HEK293 (cell line): Measurements from ENCODE around the gene CFAP58.

Experiments used
- CTCF ChIA-PET: fragments of 350-600 bp; formaldehyde crosslinking; extraction: SDS; loops from one replicate; lab custom pipeline; 2021; ENCODE audit warnings: antibody characterized with exemption; lab: Yijun Ruan, JAX
- POLR2A ChIA-PET: fragments of 300-600 bp; formaldehyde crosslinking; extraction: SDS; loops from one replicate; lab custom pipeline; 2020; ENCODE audit warnings: antibody characterized with exemption, inconsistent platforms; lab: Yijun Ruan, JAX
- H3K27ac ChIP-seq: fragments of 200-500 bp; sonication (Bioruptor generic); 2 replicates; pipeline ENCODE4 v1.5.1; 2014; ENCODE audit warnings: low read depth, low read length, control low read depth, inconsistent platforms; ENCODE audit errors: extremely low read depth
- H3K36me3 ChIP-seq, 2 experiments: fragments of 200-500 bp in 1 of 2; sonication (Bioruptor generic) in 1 of 2; 1 replicate in 1 of 2; 2 replicates in 1 of 2; pipeline ENCODE4 v1.5.1; 2014 to 2017; ENCODE audit warnings: inconsistent platforms in 2 of 2, low read length in 2 of 2; ENCODE audit not compliant: control insufficient read depth in 2 of 2, insufficient read depth in 1 of 2
- H3K4me1 ChIP-seq: fragments of 200-500 bp; sonication (Bioruptor generic); 2 replicates; pipeline ENCODE4 v1.5.1; 2014; ENCODE audit warnings: mild to moderate bottlenecking, low read length, inconsistent platforms; ENCODE audit not compliant: control insufficient read depth, insufficient read depth
- H3K4me3 ChIP-seq: 2 replicates; pipeline ENCODE4 v1.5.1; 2011; ENCODE audit warnings: low read depth, mild to moderate bottlenecking, control low read depth, low read length, moderate library complexity
- H3K9me3 ChIP-seq: fragments of 200-500 bp; sonication (Bioruptor generic); 2 replicates; pipeline ENCODE4 v1.5.1; 2014; ENCODE audit warnings: low read depth, low read length, inconsistent platforms; ENCODE audit not compliant: control insufficient read depth, insufficient read depth
- BCL11B ChIP-seq: fragments of 450-650 bp; formaldehyde crosslinking; IDR thresholded peaks from 2 replicates; pipeline ENCODE4 v1.5.1; 2016; ENCODE audit warnings: low read depth, missing biosample characterization, missing genetic modification characterization
- GFI1B ChIP-seq: fragments of 450-650 bp; formaldehyde crosslinking; IDR thresholded peaks from 2 replicates; pipeline ENCODE4 v1.5.1; 2016; ENCODE audit warnings: missing biosample characterization, missing genetic modification characterization
- MEIS1 ChIP-seq: sonication (generic); formaldehyde crosslinking; IDR thresholded peaks from 2 replicates; pipeline ENCODE4 v1.8.1; 2022; ENCODE audit warnings: missing genetic modification reagents, mild to moderate bottlenecking, borderline replicate concordance
- PRDM1 ChIP-seq: fragments of 450-650 bp; formaldehyde crosslinking; IDR thresholded peaks from 2 replicates; pipeline ENCODE4; 2016; ENCODE audit warnings: missing biosample characterization, missing genetic modification characterization
- YY1 ChIP-seq: fragments of 450-650 bp; formaldehyde crosslinking; IDR thresholded peaks from 2 replicates; pipeline ENCODE4 v1.5.1; 2018; ENCODE audit warnings: missing biosample characterization, missing genetic modification characterization
- ZFP69B ChIP-seq: fragments of 450-650 bp; formaldehyde crosslinking; IDR thresholded peaks from 2 replicates; pipeline ENCODE4 v1.5.1; 2016; ENCODE audit warnings: missing biosample characterization, missing genetic modification characterization
- ZNF133 ChIP-seq: fragments of 450-650 bp; formaldehyde crosslinking; IDR thresholded peaks from 2 replicates; pipeline ENCODE4 v1.5.1; 2016; ENCODE audit warnings: missing biosample characterization, missing genetic modification characterization
- ZNF146 ChIP-seq: fragments of 450-650 bp; formaldehyde crosslinking; IDR thresholded peaks from 2 replicates; pipeline ENCODE4 v1.5.1; 2016; ENCODE audit warnings: missing biosample characterization, missing genetic modification characterization
- ZNF169 ChIP-seq: fragments of 450-650 bp; formaldehyde crosslinking; IDR thresholded peaks from 2 replicates; pipeline ENCODE4 v1.5.1; 2016; ENCODE audit warnings: missing biosample characterization, missing genetic modification characterization
- ZNF175 ChIP-seq: fragments of 450-650 bp; formaldehyde crosslinking; IDR thresholded peaks from 2 replicates; pipeline ENCODE4 v1.5.1; 2016; ENCODE audit warnings: missing biosample characterization, missing genetic modification characterization
- ZNF214 ChIP-seq: fragments of 450-650 bp; formaldehyde crosslinking; IDR thresholded peaks from 2 replicates; pipeline ENCODE4 v1.5.1; 2017; ENCODE audit warnings: missing biosample characterization, mild to moderate bottlenecking, missing genetic modification characterization, borderline replicate concordance
- ZNF341 ChIP-seq: fragments of 450-650 bp; formaldehyde crosslinking; IDR thresholded peaks from 2 replicates; pipeline ENCODE4; 2016; ENCODE audit warnings: low read depth, missing biosample characterization, missing genetic modification characterization
- ZNF423 ChIP-seq: fragments of 450-650 bp; formaldehyde crosslinking; IDR thresholded peaks from 2 replicates; pipeline ENCODE4 v1.5.1; 2016; ENCODE audit warnings: missing biosample characterization, missing genetic modification characterization
- ZNF600 ChIP-seq: fragments of 450-650 bp; formaldehyde crosslinking; IDR thresholded peaks from 2 replicates; pipeline ENCODE4 v1.5.1; 2016; ENCODE audit warnings: missing biosample characterization, missing genetic modification characterization
- TF ChIP-seq, protein P1 (sequence below): fragments of 450-650 bp; formaldehyde crosslinking; IDR thresholded peaks from 2 replicates; pipeline ENCODE4; 2016; ENCODE audit warnings: missing biosample characterization, missing genetic modification characterization
- TF ChIP-seq, protein P2 (sequence below): fragments of 450-650 bp; formaldehyde crosslinking; IDR thresholded peaks from 2 replicates; pipeline ENCODE4 v1.5.1; 2016; ENCODE audit warnings: missing biosample characterization, missing genetic modification characterization, low read depth

CFAP58 gene

DNA sequence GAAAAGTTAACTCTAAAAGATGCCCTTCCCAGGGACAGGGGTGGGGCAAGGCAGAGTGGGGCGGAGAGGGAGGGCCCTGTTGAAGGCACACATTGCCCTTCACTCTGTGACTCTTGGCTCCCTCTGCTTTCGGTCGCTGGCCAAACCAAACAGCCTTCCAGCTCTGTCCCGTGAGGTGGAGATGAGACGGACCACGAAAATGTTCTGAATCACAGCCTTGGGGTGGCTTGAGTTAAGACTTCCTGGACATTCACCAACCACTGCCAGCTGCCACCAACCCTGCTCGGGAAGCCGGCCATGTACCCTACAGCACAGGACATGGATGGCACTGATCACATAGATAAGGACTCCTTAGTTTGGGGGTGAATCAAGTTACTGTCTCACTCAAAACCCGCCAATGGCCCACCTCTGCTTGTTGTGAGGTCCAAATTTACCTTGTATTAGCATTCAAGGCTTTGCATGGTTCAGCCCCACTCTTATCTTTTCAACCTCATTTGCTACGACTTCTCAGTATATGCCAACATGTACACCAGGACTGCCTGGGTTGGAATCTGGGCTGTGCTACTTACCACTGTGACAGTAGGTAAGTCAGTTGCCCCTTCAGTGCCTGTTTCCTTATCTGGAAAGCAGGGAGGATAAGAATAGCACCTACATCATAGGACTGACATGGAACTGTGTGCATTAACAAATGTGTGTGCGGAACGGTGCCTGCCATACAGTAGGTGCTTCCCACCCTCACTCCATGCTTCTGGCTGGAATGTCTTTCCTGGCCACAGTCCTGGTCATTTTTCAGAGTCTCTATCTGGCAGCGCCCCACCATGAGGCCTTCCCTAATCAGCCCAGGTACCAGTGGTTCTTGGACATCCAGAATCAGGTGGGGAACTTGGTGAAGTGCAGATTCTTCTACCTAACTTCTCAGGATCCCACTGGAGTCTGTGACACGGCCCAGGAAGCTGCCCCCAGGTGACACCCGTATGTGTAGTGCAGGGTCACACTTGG lies 43.4 kb upstream of the CFAP58 start:
- POLR2A ChIA-PET: no interaction called here
- CTCF ChIA-PET: interaction anchor here (0.6 to 2.4 kb wide), 6 partner anchors 12 to 422 kb away, joined by 3 to 8 read pairs (median 5); partner anchors contain the start of gene ITPRIP
- H3K36me3 ChIP-seq: peaks cover 0 to 39% of the 10 kb centered on the region in 2 experiments; a peak in 1 of 3 replicates
- H3K9me3 ChIP-seq: no peaks in the 10 kb centered on the region
- no peak overlapping the region for H3K4me3 ChIP-seq
- H3K27ac ChIP-seq: no peak overlapping the region
- no peak for TF ChIP-seq GFI1B (tag by site-specific recombination)
- peak; percentile 44 for TF ChIP-seq ZNF600 (tag by site-specific recombination)
- TF ChIP-seq, all 188 proteins: peak for 1
- H3K4me1 ChIP-seq: no peaks in the 10 kb centered on the region

DNA sequence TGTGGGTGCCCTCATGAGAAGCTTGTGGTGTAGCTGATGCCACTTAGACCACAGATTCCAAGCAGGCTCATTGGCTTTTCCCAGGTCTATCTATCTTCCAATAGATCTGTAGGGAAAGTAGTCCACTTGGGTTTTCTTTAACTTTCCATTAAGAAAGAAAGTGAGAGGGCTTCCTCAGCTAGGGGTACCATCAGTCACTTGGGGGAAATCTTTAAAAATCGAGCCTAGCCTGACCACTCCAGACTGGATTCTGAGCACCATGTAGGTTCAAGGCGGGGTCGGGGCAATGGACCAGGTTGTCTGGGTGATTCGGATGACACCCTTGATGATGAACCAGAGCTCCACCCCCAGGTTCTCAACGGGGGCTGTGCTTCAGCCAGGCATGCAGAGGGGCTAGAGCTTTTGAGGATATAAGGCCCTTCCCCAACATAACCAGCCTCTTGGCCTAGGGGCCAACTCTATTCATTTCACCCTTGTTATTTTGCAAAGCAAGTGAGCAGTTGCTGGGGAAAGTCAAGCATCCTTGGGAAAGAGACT lies 42.4 kb upstream of the CFAP58 start:
- Histone ChIP-seq H3K36me3 (peaks cover 0 to 47% of the 10 kb centered on the region in 2 experiments; a peak in 1 of 3 replicates), H3K9me3 (no peaks in the 10 kb centered on the region), H3K27ac (no peak overlapping the region), H3K4me3 (no peak overlapping the region), H3K4me1 (no peaks in the 10 kb centered on the region)
- ChIA-PET POLR2A (interaction anchor here (0.9 kb wide), 1 partner anchor 27 kb away, joined by 3 read pairs; the partner anchor contains the start of gene ITPRIP), CTCF (interaction anchor here (0.8 to 5.5 kb wide), 6 partner anchors 13 to 39 kb away, joined by 4 to 34 read pairs (median 5); partner anchors contain the start of gene ITPRIP)
- TF ChIP-seq ZFP69B (tag by site-specific recombination): no peak
- peak; percentile 75 for TF ChIP-seq PRDM1
- TF ChIP-seq MEIS1 (CRISPR knock-in tag): no peak
- TF ChIP-seq ZNF423 (tag by site-specific recombination): no peak

DNA sequence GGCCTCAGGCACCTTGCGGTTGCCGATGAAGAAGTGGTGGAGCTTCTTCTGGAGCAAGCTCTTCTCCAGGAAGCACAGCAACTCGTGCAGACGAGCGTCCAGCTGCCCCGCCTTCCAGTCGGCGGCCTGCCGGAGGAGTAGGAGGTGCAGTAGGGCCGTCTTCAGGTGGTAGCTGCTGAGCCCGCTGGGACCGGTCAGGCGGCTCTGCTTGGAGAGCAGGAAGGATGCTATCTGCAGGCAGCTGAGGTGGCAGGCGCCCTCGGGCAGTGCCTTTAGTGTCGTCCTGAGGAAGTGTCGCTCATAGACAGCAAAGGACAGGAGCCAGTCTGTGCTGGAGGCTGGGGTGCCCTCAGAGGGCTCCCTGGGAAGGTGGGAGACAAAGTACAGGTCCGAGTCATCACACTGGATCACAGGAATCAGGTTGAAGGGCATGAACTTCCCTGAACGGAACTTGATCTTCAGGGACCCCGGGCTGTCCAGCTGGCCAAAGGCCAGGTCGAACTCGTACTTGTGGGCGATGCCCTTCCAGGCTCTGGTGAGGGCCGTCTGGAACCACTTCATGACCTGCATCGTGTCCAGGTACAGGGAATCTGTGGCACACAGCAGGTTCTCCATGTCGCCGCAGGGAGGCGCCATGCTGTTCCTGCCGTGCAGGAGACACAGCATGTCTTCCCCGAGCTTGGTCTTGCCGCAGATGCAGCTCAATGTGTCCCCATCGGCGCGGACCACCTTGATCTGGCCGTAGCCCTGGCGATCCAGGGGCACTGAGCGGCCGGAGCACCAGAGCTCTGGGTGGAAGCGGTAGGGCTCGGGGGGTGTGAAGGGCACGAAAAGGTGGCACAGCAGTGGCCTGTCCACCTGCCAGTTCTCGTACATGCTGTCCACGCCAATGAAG lies 38.8 kb upstream of the CFAP58 start:
- Histone ChIP-seq H3K4me3 (no peak overlapping the region), H3K9me3 (no peaks in the 10 kb centered on the region), H3K27ac (no peak overlapping the region), H3K4me1 (no peaks in the 10 kb centered on the region), H3K36me3 (peaks cover 0 to 47% of the 10 kb centered on the region in 2 experiments; a peak in 1 of 3 replicates)
- ChIA-PET CTCF (interaction anchor here (0.6 to 5.5 kb wide), 5 partner anchors 9 to 40 kb away, joined by 3 to 34 read pairs (median 3); no protein-coding TSS in a partner anchor), POLR2A (no interaction called here)
- TF ChIP-seq ZNF133 (no peak), ZNF214 (tag by site-specific recombination) (no peak), ZNF146 (tag by site-specific recombination) (no peak), ZNF169 (tag by site-specific recombination) (no peak), ZNF341 (tag by site-specific recombination) (no peak), BCL11B (tag by site-specific recombination) (no peak), YY1 (tag by site-specific recombination) (no peak), ZNF175 (tag by site-specific recombination) (no peak)
- TF ChIP-seq, protein P1, sequence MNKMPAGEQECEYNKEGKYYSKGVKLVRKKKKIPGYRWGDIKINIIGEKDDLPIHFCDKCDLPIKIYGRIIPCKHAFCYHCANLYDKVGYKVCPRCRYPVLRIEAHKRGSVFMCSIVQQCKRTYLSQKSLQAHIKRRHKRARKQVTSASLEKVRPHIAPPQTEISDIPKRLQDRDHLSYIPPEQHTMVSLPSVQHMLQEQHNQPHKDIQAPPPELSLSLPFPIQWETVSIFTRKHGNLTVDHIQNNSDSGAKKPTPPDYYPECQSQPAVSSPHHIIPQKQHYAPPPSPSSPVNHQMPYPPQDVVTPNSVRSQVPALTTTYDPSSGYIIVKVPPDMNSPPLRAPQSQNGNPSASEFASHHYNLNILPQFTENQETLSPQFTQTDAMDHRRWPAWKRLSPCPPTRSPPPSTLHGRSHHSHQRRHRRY: no peak
- TF ChIP-seq, protein P2, sequence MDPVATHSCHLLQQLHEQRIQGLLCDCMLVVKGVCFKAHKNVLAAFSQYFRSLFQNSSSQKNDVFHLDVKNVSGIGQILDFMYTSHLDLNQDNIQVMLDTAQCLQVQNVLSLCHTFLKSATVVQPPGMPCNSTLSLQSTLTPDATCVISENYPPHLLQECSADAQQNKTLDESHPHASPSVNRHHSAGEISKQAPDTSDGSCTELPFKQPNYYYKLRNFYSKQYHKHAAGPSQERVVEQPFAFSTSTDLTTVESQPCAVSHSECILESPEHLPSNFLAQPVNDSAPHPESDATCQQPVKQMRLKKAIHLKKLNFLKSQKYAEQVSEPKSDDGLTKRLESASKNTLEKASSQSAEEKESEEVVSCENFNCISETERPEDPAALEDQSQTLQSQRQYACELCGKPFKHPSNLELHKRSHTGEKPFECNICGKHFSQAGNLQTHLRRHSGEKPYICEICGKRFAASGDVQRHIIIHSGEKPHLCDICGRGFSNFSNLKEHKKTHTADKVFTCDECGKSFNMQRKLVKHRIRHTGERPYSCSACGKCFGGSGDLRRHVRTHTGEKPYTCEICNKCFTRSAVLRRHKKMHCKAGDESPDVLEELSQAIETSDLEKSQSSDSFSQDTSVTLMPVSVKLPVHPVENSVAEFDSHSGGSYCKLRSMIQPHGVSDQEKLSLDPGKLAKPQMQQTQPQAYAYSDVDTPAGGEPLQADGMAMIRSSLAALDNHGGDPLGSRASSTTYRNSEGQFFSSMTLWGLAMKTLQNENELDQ (tag by site-specific recombination): no peak
